ENCODE data around the gene PDE6A.

PDE6A gene

DNA sequence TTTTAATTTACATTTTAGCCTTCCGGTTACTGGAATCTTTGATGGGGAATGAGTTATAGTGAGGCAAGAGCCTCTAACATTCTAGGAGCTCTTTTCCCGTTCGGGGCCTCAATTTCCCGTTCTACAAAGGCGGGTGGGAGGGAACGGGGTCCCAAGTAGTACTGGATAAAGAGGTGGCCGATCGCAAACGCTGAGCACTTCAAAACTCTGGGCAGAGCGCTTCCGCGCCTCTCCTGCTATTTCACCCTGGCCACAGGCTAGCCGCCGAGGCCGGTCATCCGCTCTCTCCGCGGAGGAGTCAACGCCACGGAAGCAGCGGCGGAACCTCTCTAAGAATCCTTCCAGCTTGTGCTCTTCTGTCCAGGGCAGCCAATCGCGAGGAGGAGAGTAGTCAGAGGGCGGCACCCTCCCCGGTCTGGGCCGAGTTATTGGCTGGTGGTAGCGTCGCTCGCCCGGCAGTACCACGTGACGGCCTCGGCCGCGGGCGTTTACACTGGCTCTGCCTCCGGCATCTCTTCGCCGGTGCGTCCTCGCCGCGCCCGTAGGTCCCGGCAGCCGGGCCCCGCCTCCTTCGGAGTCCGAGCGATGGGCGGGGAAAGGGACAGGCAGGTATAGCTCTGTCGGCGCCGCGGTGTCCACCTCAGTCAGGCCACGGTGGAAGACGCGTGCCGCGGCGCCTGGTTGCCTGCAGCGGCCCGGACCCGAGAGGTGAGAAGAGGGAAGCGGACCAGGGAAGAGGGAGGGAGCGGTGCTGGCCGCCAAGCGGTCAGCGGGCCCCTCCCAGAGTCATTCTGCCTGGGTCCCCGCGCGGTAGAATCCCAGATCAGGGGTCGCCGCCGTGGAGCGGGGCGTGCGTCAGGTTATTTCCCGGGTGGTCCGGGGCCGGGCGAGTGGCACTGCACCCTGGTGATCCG is 15.9 kb upstream of the PDE6A start, which contains the start of gene SLC26A2 (continued):
- TF ChIP-seq, protein P1, sequence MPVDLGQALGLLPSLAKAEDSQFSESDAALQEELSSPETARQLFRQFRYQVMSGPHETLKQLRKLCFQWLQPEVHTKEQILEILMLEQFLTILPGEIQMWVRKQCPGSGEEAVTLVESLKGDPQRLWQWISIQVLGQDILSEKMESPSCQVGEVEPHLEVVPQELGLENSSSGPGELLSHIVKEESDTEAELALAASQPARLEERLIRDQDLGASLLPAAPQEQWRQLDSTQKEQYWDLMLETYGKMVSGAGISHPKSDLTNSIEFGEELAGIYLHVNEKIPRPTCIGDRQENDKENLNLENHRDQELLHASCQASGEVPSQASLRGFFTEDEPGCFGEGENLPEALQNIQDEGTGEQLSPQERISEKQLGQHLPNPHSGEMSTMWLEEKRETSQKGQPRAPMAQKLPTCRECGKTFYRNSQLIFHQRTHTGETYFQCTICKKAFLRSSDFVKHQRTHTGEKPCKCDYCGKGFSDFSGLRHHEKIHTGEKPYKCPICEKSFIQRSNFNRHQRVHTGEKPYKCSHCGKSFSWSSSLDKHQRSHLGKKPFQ (tag by site-specific recombination; IDR thresholded peaks at IDR 0.05): peak; percentile 82
- TF ChIP-seq, protein P2, sequence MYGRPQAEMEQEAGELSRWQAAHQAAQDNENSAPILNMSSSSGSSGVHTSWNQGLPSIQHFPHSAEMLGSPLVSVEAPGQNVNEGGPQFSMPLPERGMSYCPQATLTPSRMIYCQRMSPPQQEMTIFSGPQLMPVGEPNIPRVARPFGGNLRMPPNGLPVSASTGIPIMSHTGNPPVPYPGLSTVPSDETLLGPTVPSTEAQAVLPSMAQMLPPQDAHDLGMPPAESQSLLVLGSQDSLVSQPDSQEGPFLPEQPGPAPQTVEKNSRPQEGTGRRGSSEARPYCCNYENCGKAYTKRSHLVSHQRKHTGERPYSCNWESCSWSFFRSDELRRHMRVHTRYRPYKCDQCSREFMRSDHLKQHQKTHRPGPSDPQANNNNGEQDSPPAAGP (tag by site-specific recombination; IDR thresholded peaks at IDR 0.05): 0 out of 2 replicates have a peak, but pooled peaks have one; percentile 52
- TF ChIP-seq BCL6B (tag by site-specific recombination; IDR thresholded peaks at IDR 0.05): peak; percentile 92
- peak; percentile 68 for TF ChIP-seq ZSCAN4 (tag by site-specific recombination; IDR thresholded peaks at IDR 0.05)
- TF ChIP-seq, protein P3, sequence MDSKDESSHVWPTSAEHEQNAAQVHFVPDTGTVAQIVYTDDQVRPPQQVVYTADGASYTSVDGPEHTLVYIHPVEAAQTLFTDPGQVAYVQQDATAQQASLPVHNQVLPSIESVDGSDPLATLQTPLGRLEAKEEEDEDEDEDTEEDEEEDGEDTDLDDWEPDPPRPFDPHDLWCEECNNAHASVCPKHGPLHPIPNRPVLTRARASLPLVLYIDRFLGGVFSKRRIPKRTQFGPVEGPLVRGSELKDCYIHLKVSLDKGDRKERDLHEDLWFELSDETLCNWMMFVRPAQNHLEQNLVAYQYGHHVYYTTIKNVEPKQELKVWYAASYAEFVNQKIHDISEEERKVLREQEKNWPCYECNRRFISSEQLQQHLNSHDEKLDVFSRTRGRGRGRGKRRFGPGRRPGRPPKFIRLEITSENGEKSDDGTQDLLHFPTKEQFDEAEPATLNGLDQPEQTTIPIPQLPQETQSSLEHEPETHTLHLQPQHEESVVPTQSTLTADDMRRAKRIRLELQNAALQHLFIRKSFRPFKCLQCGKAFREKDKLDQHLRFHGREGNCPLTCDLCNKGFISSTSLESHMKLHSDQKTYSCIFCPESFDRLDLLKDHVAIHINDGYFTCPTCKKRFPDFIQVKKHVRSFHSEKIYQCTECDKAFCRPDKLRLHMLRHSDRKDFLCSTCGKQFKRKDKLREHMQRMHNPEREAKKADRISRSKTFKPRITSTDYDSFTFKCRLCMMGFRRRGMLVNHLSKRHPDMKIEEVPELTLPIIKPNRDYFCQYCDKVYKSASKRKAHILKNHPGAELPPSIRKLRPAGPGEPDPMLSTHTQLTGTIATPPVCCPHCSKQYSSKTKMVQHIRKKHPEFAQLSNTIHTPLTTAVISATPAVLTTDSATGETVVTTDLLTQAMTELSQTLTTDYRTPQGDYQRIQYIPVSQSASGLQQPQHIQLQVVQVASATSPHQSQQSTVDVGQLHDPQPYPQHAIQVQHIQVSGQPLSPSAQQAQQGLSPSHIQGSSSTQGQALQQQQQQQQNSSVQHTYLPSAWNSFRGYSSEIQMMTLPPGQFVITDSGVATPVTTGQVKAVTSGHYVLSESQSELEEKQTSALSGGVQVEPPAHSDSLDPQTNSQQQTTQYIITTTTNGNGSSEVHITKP (tag by site-specific recombination; IDR thresholded peaks at IDR 0.05): peak; percentile 72
- no peak for TF ChIP-seq IKZF3 (tag by site-specific recombination; IDR thresholded peaks at IDR 0.05)
- TF ChIP-seq SALL2 (tag by site-specific recombination; IDR thresholded peaks at IDR 0.05; ENCODE audit: borderline replicate concordance): no peak
- TF ChIP-seq, protein P4, sequence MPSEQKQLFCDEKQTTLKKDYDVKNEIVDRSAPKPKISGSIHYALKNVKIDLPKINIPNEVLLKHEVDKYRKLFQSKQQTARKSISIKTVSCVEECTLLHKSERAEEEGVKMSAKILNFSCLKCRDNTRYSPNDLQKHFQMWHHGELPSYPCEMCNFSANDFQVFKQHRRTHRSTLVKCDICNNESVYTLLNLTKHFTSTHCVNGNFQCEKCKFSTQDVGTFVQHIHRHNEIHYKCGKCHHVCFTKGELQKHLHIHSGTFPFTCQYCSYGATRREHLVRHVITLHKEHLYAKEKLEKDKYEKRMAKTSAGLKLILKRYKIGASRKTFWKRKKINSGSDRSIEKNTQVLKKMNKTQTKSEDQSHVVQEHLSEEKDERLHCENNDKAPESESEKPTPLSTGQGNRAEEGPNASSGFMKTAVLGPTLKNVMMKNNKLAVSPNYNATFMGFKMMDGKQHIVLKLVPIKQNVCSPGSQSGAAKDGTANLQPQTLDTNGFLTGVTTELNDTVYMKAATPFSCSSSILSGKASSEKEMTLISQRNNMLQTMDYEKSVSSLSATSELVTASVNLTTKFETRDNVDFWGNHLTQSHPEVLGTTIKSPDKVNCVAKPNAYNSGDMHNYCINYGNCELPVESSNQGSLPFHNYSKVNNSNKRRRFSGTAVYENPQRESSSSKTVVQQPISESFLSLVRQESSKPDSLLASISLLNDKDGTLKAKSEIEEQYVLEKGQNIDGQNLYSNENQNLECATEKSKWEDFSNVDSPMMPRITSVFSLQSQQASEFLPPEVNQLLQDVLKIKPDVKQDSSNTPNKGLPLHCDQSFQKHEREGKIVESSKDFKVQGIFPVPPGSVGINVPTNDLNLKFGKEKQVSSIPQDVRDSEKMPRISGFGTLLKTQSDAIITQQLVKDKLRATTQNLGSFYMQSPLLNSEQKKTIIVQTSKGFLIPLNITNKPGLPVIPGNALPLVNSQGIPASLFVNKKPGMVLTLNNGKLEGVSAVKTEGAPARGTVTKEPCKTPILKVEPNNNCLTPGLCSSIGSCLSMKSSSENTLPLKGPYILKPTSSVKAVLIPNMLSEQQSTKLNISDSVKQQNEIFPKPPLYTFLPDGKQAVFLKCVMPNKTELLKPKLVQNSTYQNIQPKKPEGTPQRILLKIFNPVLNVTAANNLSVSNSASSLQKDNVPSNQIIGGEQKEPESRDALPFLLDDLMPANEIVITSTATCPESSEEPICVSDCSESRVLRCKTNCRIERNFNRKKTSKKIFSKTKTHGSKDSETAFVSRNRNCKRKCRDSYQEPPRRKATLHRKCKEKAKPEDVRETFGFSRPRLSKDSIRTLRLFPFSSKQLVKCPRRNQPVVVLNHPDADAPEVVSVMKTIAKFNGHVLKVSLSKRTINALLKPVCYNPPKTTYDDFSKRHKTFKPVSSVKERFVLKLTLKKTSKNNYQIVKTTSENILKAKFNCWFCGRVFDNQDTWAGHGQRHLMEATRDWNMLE (tag by site-specific recombination; conservative IDR thresholded peaks at IDR 0.05; ENCODE audit: low read depth): 0 out of 2 replicates have a peak, but pooled peaks have one; percentile 23
- peak; percentile 86 for TF ChIP-seq HIC1 (tag by site-specific recombination; IDR thresholded peaks at IDR 0.05)
- TF ChIP-seq ZSCAN18 (tag by site-specific recombination; IDR thresholded peaks at IDR 0.05): no peak
- TF ChIP-seq SP3 (tag by site-specific recombination; IDR thresholded peaks at IDR 0.05): peak; percentile 85
- TF ChIP-seq GFI1B (tag by site-specific recombination; IDR thresholded peaks at IDR 0.05): no peak
- peak; percentile 43; the same call in 1 of the 2 replicates for TF ChIP-seq ZNF660 (tag by site-specific recombination; IDR thresholded peaks at IDR 0.05)
- TF ChIP-seq, protein P5, sequence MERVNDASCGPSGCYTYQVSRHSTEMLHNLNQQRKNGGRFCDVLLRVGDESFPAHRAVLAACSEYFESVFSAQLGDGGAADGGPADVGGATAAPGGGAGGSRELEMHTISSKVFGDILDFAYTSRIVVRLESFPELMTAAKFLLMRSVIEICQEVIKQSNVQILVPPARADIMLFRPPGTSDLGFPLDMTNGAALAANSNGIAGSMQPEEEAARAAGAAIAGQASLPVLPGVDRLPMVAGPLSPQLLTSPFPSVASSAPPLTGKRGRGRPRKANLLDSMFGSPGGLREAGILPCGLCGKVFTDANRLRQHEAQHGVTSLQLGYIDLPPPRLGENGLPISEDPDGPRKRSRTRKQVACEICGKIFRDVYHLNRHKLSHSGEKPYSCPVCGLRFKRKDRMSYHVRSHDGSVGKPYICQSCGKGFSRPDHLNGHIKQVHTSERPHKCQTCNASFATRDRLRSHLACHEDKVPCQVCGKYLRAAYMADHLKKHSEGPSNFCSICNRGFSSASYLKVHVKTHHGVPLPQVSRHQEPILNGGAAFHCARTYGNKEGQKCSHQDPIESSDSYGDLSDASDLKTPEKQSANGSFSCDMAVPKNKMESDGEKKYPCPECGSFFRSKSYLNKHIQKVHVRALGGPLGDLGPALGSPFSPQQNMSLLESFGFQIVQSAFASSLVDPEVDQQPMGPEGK (tag by site-specific recombination; IDR thresholded peaks at IDR 0.05): peak; percentile 69
- TF ChIP-seq ZNF366 (tag by site-specific recombination; conservative IDR thresholded peaks at IDR 0.05): peak; percentile 29; the same call in 1 of the 2 replicates

Data from HEK293 (cell line).